Gastroesophageal sphincter (tissue), 4 donors: ENCODE results near the gene ERN2. TPM values are rescaled to one million over a fixed set of nuclear protein-coding genes. Genes with fewer than 3 reads are reported as not detected.
A peak's percentile ranks its signal among the peaks of the same experiment; 100 is the strongest.
"Not testable (repeated sequence)": the region's sequence is repeated elsewhere in the genome, so short reads cannot be mapped to it uniquely, and the experiment has no call there.

ENCODE experiments used
- ATAC-seq: fragments of 150-250 bp; one replicate; pipeline ENCODE4 v1.9.1; 2016; ENCODE audit warnings: mild to moderate bottlenecking, moderate library complexity
- H3K27ac ChIP-seq, 4 donors: fragments of 200-600 bp; sonication (generic) in 3 of 4; 1 replicate in 3 of 4; 2 replicates in 1 of 4; pipeline ENCODE4 v1.5.1; 2016 to 2019
- H3K27me3 ChIP-seq: fragments of 200-600 bp; sonication (generic); one replicate; pipeline ENCODE4 v1.5.1; 2019
- H3K36me3 ChIP-seq, 2 donors: fragments of 200-600 bp; sonication (generic); one replicate each; pipeline ENCODE4 v1.5.1; 2019; ENCODE audit warnings: control low read depth in 1 of 2
- H3K4me1 ChIP-seq, 3 donors: fragments of 200-600 bp; sonication (generic); 1 replicate in 2 of 3; 2 replicates in 1 of 3; pipeline ENCODE4 v1.5.1; 2016 to 2019; ENCODE audit warnings: control low read depth in 2 of 3
- H3K4me3 ChIP-seq, 2 donors: fragments of 200-600 bp; sonication (generic); one replicate each; pipeline ENCODE4 v1.5.1; 2019; ENCODE audit warnings: mild to moderate bottlenecking in 1 of 2, moderate library complexity in 1 of 2
- H3K9me3 ChIP-seq, 3 donors: fragments of 200-600 bp; sonication (generic); one replicate each; pipeline ENCODE4 v1.5.1; 2017 to 2019; ENCODE audit warnings: control low read depth in 2 of 3
- CTCF ChIP-seq, 4 experiments: fragments of 200-600 bp in 2 of 4; fragments of 450-650 bp in 2 of 4; sonication (generic) in 1 of 4; IDR thresholded peaks; one replicate each; pipeline ENCODE4 v1.5.1; 2017 to 2019; ENCODE audit warnings: antibody characterized with exemption in 4 of 4, mild to moderate bottlenecking in 2 of 4, moderate library complexity in 2 of 4
- EP300 ChIP-seq: sonication (generic); formaldehyde crosslinking; IDR thresholded peaks from one replicate; pipeline ENCODE4 v1.6.1; 2017; ENCODE audit warnings: antibody characterized with exemption, mild to moderate bottlenecking
- POLR2A ChIP-seq, 2 donors: fragments of 450-650 bp; IDR thresholded peaks; one replicate each; pipeline ENCODE4 v1.6.1; 2017; ENCODE audit warnings: antibody characterized with exemption in 2 of 2, mild to moderate bottlenecking in 2 of 2, moderate library complexity in 1 of 2
- POLR2AphosphoS5 ChIP-seq: sonication (generic); formaldehyde crosslinking; IDR thresholded peaks from one replicate; pipeline ENCODE4 v1.6.1; 2017; ENCODE audit warnings: antibody characterized with exemption
- WGBS, 2 donors: methylation state at CpG; one replicate each; pipeline ENCODE4 v1.1.5; 2018; ENCODE audit warnings: low coverage in 1 of 2; 5-methylcytosine and 5-hydroxymethylcytosine counted together
- total RNA-seq, 4 donors: library from RNA; depleted of rRNA; stranded (reverse); fragments of >200 nt; gene quantifications; one replicate each; pipeline ENCODE4 v1.1.0, GENCODE V29; 2016

Gene ERN2
- total RNA-seq, 4 donors from 2014 or later: 2.3 TPM; not detected in 3

- Histone ChIP-seq H3K27me3 (peaks cover 70% of the 10 kb centered on the region), H3K27ac (no peak within 1 kb of the TSS), H3K4me1 (peaks cover 0 to 12% (median 8%) of the 10 kb centered on the region in 3 donors), H3K9me3 (no peaks in the 10 kb centered on the region), H3K4me3 (peak within 1 kb of the TSS in 1 of 2 donors; percentile 35), H3K36me3 (no peaks in the 10 kb centered on the region)
- 6% methylated on average over 3 of the region's 80 CpGs; no CpG with 5 or more reads in 1 of the 2 donors for WGBS, 2 donors
- ATAC-seq: no peak
- no peak for TF ChIP-seq CTCF (IDR thresholded peaks at IDR 0.05)
- no peak for TF ChIP-seq POLR2A (IDR thresholded peaks at IDR 0.05)
- no peak for TF ChIP-seq EP300
- no peak for TF ChIP-seq POLR2AphosphoS5
Measured at GRCh38 chr16:23754594-23755483, 41.8 kb upstream of the ERN2 start, which contains the start of gene CHP2. TSS of gene CHP2 (plus strand) at chr16:23755026. CDS start at chr16:23755050, 24 bp downstream.

- TF ChIP-seq EP300 (no peak), POLR2A (IDR thresholded peaks at IDR 0.05) (no peak), CTCF (IDR thresholded peaks at IDR 0.05) (no peak), POLR2AphosphoS5 (no peak)
- Histone ChIP-seq H3K27me3 (peaks cover 65% of the 10 kb centered on the region), H3K4me1 (peaks cover 0 to 12% (median 8%) of the 10 kb centered on the region in 3 donors), H3K9me3 (no peaks in the 10 kb centered on the region), H3K4me3 (peak overlapping the region in 1 of 2 donors; percentile 35), H3K36me3 (no peaks in the 10 kb centered on the region), H3K27ac (no peak overlapping the region)
- WGBS, 2 donors: 23 to 61% methylated on average over 4 to 11 of the region's 17 CpGs
- ATAC-seq: no peak
Measured at GRCh38 chr16:23753908-23754593, 41.0 kb upstream of the ERN2 start.

GRCh38 chr16:23751053-23751452 is 38.0 kb upstream of the ERN2 start:
- H3K27ac ChIP-seq, H3K36me3 ChIP-seq, ATAC-seq, H3K4me3 ChIP-seq: not testable (repeated sequence)
- Histone ChIP-seq H3K4me1 (peaks cover 0 to 12% (median 8%) of the 10 kb centered on the region in 3 donors), H3K27me3 (peaks cover 51% of the 10 kb centered on the region), H3K9me3 (peaks cover 0 to 15% (median 0%) of the 10 kb centered on the region in 3 donors)
- 60% methylated on average over 1 of the region's 1 CpG; no CpG with 5 or more reads in 1 of the 2 donors for WGBS, 2 donors

GRCh38 chr16:23748630-23749029 is 35.6 kb upstream of the ERN2 start:
- TF ChIP-seq EP300: no peak
- TF ChIP-seq POLR2A (IDR thresholded peaks at IDR 0.05): no peak
- no peak for TF ChIP-seq POLR2AphosphoS5
- TF ChIP-seq CTCF (IDR thresholded peaks at IDR 0.05): no peak
- peaks cover 0 to 15% (median 0%) of the 10 kb centered on the region in 3 donors for H3K9me3 ChIP-seq
- H3K27me3 ChIP-seq: peaks cover 43% of the 10 kb centered on the region
- H3K27ac ChIP-seq: no peak overlapping the region
- H3K4me3 ChIP-seq: no peak overlapping the region
- ATAC-seq: no peak
- WGBS, 2 donors: 47% methylated on average over 1 of the region's 1 CpG; no CpG with 5 or more reads in 1 of the 2 donors
- no peaks in the 10 kb centered on the region for H3K4me1 ChIP-seq
- no peaks in the 10 kb centered on the region for H3K36me3 ChIP-seq

- Histone ChIP-seq H3K27ac (no peak overlapping the region), H3K27me3 (peaks cover 32% of the 10 kb centered on the region), H3K4me3 (no peak overlapping the region), H3K36me3 (no peaks in the 10 kb centered on the region), H3K9me3 (peaks cover 0 to 15% (median 0%) of the 10 kb centered on the region in 3 donors), H3K4me1 (no peaks in the 10 kb centered on the region)
- 0 to 68% methylated on average over 1 to 4 of the region's 4 CpGs for WGBS, 2 donors
- no peak for ATAC-seq
- TF ChIP-seq POLR2AphosphoS5 (no peak), EP300 (no peak), CTCF (IDR thresholded peaks at IDR 0.05) (no peak), POLR2A (IDR thresholded peaks at IDR 0.05) (no peak)
Measured at GRCh38 chr16:23745263-23745662, 32.2 kb upstream of the ERN2 start.
